GM23338 (cell line): ENCODE data around the gene KIF18B.

Experiments used
- CREB1 ChIP-seq: fragments of 250-450 bp; sonication (Bioruptor Pico); IDR thresholded peaks from 2 replicates; pipeline ENCODE4 v1.5.0; 2020; ENCODE audit warnings: low read depth, mild to moderate bottlenecking, moderate library complexity
- CTCF ChIP-seq, 2 experiments: fragments of 200-600 bp in 1 of 2; sonication (generic) in 1 of 2; conservative IDR thresholded peaks; 2 replicates each; pipeline versions ENCODE4 v1.5.1 to v1.6.1; 2016 to 2017; ENCODE audit warnings: antibody characterized with exemption in 2 of 2, low read depth in 2 of 2, mild to moderate bottlenecking in 2 of 2, moderate library complexity in 1 of 2
- EZH2 ChIP-seq: fragments of 200-600 bp; sonication (generic); IDR thresholded peaks from one replicate; pipeline ENCODE4 v1.8.0; 2017; ENCODE audit warnings: antibody characterized with exemption, mild to moderate bottlenecking, low read depth; ENCODE audit not compliant: unreplicated experiment
- EZH2phosphoT487 ChIP-seq: fragments of 200-600 bp; sonication (generic); IDR thresholded peaks from one replicate; pipeline ENCODE4 v1.8.1; 2018; ENCODE audit warnings: antibody characterized with exemption; ENCODE audit not compliant: unreplicated experiment
- POLR2AphosphoS5 ChIP-seq: IDR thresholded peaks from 2 replicates; pipeline ENCODE4 v1.6.1; 2016; ENCODE audit warnings: antibody characterized with exemption, low read depth

- TF ChIP-seq CTCF (conservative IDR thresholded peaks at IDR 0.05; ENCODE audit: low read depth in 2 of 2), result no peak
- TF ChIP-seq CREB1 (CRISPR knock-in tag), result no peak
- no peak for TF ChIP-seq POLR2AphosphoS5
- no peak for TF ChIP-seq EZH2
- no peak for TF ChIP-seq EZH2phosphoT487
These were observed 12.8 kb downstream of the KIF18B start for GRCh38 chr17:44934745-44935105.
